ENCODE measurements around the gene LRP1B.

DNA sequence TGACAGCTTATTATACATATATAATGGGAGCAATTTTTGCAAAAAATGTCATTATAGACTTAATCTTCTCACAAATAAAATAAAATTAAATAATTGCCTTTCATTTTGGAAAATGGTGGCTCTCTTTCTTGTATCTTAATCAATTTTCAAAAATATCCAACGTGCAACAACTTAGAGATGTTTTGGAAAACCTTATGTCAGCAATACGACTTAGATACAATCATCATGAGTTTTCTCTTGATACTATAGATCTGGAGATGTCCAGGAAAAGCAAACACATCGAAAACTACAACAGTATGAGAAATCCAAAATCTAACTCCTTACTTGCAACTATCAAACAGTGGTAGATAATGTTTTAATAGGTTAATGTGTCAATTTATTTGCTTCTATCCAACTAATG, 1529.0 kb downstream of the LRP1B start:
- no peak for TF ChIP-seq CTCF (IDR thresholded peaks at IDR 0.05 in 4 of 5, conservative IDR thresholded peaks at IDR 0.05 in 1 of 5)
- TF ChIP-seq POLR2A (IDR thresholded peaks at IDR 0.05) = no peak
